GM18499 (cell line): ENCODE data around the gene AFAP1.

Source experiments
- ATAC-seq: cut with Tn5 transposase; IDR thresholded peaks from one replicate; pipeline ENCODE4 v1.9.1; 2021; ENCODE audit warnings: moderate number of reproducible peaks; ENCODE audit not compliant: insufficient read depth, unreplicated experiment

Gene AFAP1

DNA sequence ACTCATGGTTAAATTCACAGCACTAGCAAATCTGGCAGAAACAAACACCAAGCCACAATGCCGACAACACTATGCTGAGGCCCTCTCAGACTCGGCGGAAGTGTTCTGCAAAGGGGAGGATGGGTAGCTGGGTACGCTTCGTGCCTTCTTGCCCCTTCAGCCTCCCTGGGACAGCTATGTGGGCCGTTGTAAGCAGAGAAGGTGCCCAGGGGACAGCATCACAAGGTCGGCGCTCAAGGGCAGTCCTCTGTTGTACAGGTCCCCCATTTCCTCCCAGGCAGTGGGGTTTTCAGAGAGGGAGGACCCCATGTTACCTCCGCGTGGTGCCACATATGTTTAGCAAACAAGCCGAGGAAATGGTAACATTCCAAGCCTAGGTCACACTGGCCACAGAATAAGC is 173.6 kb downstream of the AFAP1 start:
- no peak for ATAC-seq

- ATAC-seq: no peak
Measured at GRCh38 chr4:7765666-7766065, 174.0 kb downstream of the AFAP1 start.

- no peak for ATAC-seq
Measured at GRCh38 chr4:7764466-7764865, 175.2 kb downstream of the AFAP1 start.

GRCh38 chr4:7763788-7764187 is 175.9 kb downstream of the AFAP1 start:
- no peak for ATAC-seq

DNA sequence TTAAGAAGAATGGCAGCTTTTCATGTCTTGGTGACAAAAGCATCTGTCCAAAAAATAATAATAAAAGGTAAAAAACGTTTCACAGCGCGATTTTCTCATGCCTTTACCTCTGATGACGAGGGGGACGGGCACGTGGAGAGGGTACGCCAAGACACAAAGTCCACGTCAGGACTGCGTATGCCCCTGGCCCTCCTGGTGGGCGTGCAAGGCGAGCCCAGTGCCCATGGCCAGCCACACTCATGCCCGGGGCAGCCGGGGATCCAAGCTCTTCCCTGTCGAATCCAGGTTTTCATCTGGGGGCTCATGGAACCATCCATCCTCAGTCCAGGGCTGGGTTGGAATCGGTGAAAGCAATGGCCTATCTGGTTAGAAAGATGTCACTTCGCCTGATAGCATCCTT is 176.6 kb downstream of the AFAP1 start:
- no peak for ATAC-seq

- no peak for ATAC-seq
Measured at GRCh38 chr4:7762376-7763030, 177.2 kb downstream of the AFAP1 start.

DNA sequence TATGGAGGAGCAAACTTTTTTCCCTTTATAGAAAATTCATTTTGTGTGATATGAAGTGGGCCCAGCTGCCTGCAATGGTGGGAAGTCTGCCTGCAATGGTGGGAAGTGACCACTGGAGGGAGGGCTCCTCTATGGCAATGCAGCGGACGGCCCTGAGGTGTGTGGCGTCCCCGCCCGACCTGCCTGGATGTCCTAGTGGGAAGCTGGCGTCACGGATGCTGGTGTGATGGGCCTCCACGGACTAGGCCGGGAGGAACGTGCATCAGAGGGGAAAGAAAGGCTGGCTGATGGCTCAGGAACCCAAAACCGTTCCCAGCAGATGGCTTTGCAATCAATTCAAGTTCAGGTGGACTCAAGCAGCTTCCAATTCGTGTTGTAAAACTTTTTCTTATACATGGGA is 177.9 kb downstream of the AFAP1 start:
- no peak for ATAC-seq

DNA sequence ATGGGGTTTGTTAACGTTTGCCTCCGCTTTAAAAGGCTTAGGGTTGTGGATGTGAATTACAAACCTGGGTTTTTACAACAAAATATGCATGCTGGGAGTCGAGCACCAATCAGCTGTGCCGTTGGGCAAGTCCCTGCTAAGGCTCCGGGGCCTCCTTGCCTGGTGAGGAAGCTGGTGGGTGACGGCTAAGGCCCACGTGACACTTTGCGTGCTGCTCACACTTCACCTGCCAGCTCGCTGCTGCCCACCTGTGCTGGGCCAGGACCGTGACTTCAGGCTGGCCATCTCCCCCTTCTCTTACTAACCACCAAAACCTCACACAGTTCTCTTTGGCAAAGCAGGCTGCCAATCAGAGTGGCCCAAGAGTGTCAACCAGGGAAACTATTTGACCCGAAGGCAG is 178.3 kb downstream of the AFAP1 start:
- ATAC-seq: no peak

DNA sequence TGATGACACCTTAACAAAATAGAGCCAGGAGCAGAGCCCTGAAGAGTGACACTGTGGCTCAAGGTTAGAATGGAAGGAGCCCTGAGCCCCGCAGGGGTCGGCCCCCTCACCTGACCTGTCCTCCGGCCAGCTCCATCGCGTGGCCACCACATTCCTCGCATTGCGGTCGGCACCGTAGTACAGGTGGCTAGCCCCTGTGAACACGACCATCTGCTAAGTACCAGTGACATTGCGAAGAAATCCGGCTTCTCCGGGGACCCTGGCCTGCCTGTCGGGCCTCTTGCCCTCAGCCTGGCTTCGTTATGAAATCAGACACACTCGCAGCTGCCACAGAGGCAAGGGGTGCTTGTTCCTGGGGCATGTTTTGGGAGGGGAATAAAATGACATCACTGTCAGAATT is 179.0 kb downstream of the AFAP1 start:
- no peak for ATAC-seq

DNA sequence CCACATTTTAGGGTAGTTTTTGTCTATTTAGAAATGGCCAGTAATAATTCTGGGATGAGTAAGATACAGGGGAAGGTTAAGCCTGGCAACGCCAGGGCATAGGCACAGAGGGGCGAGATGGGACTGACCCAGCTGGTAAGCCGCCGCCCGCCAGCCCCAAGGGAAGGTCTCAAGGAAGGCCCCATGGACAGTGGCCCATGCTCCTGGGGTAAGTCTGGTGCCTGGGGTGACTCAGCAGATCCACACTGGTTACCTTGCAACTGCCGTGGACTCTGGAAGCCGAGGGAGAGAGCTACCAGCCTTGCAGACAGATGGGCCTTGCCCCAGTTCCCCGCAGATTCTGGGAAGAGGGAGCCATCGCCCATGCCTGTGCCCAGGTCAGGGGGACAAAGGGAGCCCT is 179.4 kb downstream of the AFAP1 start:
- ATAC-seq: no peak

GRCh38 chr4:7759635-7760034 is 180.0 kb downstream of the AFAP1 start:
- ATAC-seq: no peak

- ATAC-seq: no peak
Measured at GRCh38 chr4:7759216-7759615, 180.4 kb downstream of the AFAP1 start.

GRCh38 chr4:7758476-7758875 is 181.2 kb downstream of the AFAP1 start:
- ATAC-seq: no peak

- no peak for ATAC-seq
Measured at GRCh38 chr4:7757501-7758471, 181.9 kb downstream of the AFAP1 start.

DNA sequence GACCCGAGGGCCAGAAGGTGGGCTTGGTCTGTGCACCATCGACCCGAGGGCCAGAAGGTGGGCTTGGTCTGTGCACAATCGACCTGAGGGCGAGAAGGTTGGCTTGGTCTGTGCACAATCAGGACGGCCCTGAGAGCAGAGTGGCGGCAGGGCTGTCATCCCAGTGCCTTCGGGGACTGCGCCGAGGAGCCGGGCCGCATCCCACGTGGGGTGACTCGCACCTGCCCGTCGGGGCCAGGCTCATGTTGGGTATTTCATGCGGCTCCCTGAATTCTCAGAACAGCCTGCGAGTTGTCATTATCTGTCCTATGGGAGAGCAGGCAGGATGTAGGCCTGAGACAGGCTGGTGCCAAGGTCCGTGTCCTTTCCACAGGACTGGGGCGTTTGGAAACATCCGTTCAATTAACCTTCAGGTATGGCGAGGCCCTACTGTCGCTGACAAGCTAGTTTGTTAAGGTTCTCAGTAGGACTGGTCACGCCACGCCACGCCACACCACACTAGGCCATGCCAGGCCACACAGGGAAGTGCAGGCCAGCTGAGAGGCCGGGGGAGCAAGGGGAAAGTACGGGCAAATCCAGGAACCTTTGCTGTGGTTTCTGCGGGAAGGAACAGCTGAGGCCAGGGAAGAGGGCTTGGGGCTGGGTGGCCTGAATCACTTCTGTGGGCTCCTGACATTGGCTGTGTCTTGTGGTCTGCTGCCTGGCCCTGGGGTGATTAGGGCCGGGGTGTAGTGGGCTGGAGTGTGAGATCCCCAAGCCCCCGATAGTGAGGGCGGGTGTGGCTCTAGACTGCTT is 182.9 kb downstream of the AFAP1 start:
- no peak for ATAC-seq

DNA sequence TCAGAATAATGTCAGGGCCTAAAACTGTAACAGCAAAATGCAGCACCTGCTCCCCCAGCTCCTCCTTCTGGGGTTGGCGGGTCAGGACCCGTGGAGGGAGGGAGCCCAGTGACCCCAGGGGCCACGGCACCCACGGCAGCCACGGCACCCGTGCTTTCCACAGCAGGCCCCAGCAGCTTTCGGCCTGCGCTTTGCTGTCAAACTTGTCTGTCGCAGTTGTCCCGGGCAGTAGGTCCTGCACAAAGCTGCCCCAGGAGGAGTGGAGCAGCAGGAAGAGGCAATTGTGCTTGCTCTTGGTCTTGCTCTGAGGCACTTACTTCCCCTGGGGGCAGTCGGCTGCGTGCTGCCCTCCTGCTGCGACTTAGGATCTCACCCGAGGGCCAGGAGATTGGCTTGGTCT is 183.6 kb downstream of the AFAP1 start:
- no peak for ATAC-seq

GRCh38 chr4:7755561-7755960 is 184.1 kb downstream of the AFAP1 start:
- no peak for ATAC-seq

DNA sequence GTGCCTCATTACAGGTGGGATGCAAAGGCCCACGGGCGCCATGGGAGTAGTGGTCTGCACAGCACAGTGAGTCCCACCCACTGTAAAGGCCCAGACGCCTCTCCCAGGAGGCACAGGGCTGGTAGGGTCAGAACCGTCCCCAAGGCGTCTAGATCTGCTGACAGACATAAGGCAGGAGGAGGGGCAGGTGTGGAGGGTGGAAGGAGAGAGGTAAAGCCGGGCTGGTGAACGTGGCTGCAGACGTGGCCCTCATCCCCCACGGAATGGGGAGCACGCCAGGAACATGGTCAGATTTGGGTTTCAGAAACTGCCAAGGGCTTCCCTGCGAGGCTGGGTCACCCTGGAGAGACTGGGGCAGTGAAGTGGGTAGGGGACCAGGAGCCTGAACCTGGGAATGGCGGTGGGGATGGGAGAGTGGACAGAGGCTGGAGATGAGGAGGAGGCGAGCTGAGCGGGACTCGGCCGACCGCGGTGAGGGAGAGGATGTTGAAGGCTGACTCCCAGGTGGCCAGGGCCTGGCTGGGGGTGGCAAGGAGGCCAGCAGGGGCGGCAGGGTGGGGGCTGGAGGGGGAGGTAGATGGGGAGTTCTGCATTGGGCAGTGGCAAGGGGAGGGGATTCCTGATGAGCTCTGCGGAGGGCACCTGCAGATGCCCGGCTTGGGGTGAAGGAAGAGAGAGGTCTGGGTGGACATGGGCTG is 184.9 kb downstream of the AFAP1 start:
- ATAC-seq: no peak

DNA sequence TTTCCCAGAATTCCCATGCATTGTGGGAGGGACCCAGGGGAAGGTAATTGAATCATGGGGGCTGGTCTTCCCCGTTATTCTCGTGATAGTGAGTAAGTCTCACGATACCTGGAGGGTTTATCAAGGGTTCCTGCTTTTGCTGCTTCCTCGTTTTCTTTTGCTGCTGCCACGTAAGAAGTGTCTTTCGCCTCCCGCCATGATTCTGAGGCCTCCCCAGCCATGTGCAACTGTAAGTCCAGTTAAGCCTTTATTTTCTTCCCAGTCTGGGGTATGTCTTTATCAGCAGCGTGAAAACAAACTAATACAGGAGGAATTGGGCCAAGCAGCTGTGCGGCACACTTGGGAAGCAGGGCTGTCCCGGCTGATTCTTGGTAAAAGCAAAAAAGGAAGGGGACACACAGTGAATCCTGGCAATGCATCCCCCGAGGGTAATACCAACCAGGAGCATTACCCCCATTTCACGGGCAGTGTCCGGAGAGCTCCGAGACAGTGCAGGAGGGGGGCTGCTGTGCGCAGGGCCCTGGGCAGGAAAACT is 185.7 kb downstream of the AFAP1 start:
- ATAC-seq: no peak

GRCh38 chr4:7753271-7753670 is 186.4 kb downstream of the AFAP1 start:
- ATAC-seq: no peak
